Measurements from ENCODE around the gene RCOR2. TPM values are rescaled to one million over a fixed set of nuclear protein-coding genes. Genes with fewer than 3 reads are reported as not detected.
A peak's percentile ranks its signal among the peaks of the same experiment; 100 is the strongest.

The RCOR2 gene
- total and polyA plus RNA-seq, 2 of the 13 experiments (the other 11 are each of a cell fraction or from before 2014, with no cell fraction given) = 8.3 to 8.5 TPM

DNA sequence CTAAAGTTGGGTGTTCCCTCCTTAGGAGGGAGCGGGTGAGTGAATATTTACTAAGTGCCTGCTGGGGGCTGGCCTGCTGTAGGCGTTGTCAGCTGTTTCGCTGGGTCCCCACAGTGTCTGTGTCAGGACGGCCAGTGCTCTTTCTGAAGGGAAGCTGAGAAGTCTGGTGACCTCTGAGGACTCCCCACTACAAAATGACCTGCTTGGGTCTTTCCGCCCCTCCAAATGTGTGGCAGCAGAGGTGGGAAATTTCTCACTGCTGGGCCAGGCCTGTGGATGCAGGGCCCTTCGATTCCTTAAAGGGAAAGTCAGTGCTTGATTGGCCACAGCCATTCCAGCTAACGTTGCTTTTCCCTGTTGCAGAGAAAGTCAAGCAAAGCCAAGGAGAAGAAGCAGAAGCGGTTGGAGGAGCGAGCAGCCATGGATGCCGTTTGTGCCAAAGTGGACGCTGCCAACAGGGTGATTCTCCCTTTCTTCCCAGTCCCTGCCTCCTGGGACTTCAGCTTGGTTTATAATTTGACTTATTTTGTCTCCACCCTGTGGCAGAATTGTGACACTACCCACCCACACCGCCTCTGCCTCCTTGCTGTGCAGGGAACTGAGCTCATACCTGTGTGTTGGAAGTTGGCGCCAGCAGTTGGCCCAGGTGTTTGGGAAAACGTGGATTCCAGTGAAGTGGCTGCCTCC lies 28.7 kb upstream of the RCOR2 start (continued):
- TF ChIP-seq, protein P1, sequence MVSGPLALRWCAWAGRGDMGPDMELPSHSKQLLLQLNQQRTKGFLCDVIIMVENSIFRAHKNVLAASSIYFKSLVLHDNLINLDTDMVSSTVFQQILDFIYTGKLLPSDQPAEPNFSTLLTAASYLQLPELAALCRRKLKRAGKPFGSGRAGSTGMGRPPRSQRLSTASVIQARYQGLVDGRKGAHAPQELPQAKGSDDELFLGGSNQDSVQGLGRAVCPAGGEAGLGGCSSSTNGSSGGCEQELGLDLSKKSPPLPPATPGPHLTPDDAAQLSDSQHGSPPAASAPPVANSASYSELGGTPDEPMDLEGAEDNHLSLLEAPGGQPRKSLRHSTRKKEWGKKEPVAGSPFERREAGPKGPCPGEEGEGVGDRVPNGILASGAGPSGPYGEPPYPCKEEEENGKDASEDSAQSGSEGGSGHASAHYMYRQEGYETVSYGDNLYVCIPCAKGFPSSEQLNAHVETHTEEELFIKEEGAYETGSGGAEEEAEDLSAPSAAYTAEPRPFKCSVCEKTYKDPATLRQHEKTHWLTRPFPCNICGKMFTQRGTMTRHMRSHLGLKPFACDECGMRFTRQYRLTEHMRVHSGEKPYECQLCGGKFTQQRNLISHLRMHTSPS (CRISPR knock-in tag; IDR thresholded peaks at IDR 0.05; ENCODE audit: low read depth) = 0 out of 2 replicates have a peak, but pooled peaks have one; percentile 21
- TF ChIP-seq, protein P2, sequence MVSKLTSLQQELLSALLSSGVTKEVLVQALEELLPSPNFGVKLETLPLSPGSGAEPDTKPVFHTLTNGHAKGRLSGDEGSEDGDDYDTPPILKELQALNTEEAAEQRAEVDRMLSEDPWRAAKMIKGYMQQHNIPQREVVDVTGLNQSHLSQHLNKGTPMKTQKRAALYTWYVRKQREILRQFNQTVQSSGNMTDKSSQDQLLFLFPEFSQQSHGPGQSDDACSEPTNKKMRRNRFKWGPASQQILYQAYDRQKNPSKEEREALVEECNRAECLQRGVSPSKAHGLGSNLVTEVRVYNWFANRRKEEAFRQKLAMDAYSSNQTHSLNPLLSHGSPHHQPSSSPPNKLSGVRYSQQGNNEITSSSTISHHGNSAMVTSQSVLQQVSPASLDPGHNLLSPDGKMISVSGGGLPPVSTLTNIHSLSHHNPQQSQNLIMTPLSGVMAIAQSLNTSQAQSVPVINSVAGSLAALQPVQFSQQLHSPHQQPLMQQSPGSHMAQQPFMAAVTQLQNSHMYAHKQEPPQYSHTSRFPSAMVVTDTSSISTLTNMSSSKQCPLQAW (CRISPR knock-in tag; IDR thresholded peaks at IDR 0.05) = no peak
- TF ChIP-seq MYC (CRISPR knock-in tag; IDR thresholded peaks at IDR 0.05; ENCODE audit: borderline replicate concordance) (0 out of 2 replicates have a peak, but pooled peaks have one; percentile 10), MIXL1 (CRISPR knock-in tag; IDR thresholded peaks at IDR 0.05) (0 out of 2 replicates have a peak, but pooled peaks have one; percentile 20), SIX1 (CRISPR knock-in tag; IDR thresholded peaks at IDR 0.05; ENCODE audit: borderline replicate concordance) (no peak)

DNA sequence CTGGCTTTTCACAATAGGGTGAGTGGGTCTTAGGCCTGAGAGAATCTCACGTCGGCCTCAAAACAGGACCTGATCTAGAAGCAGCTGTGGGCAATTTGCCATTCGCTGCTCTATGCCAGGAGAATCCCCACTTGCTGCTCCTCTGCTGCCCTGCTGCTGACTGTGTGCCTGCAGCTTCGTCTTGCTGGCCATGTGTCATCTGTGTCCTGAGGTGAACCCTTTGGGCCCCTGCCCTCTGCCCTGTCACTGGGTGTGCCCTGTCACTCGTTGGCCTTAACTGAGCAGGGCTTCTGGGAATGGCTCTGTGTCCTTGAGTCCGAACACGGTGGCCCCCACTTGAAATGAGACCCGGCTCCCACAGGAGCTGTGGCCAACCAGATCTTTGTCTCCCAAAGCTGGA lies 28.0 kb upstream of the RCOR2 start:
- intact Hi-C loops (cut with micrococcal nuclease; ENCODE audit: unreplicated experiment) = loop anchor here (1.0 to 5.0 kb wide), 3 partner anchors 108 to 178 kb away; partner anchors contain the start of gene ZFTA
- Histone ChIP-seq H3K36me3 (replicated peaks in 1 of 2; ENCODE audit: control insufficient read depth in 1 of 2, insufficient read depth in 2 of 2, low read length in 2 of 2) (peaks cover 5 to 18% of the 10 kb centered on the region in 2 experiments), H4K20me1 (ENCODE audit: insufficient read depth, low read length) (peaks cover 11% of the 10 kb centered on the region; the same call in 1 of the 2 replicates), H3K9ac (ENCODE audit: insufficient read depth, low read depth, low read length) (no peak overlapping the region), H3K4me2 (ENCODE audit: low read depth, low read length) (peak overlapping the region; percentile 55), H3K27ac (ENCODE audit: extremely low read length, insufficient read depth, low read length) (peak overlapping the region; percentile 54), H3K4me3 (replicated peaks in 1 of 3; ENCODE audit: insufficient read depth in 1 of 3, low read depth in 2 of 3, low read length in 3 of 3) (peak overlapping the region in 1 of 3 experiments; percentile 1; a peak in 1 of 6 replicates), H3K27me3 (ENCODE audit: control insufficient read depth in 1 of 2, insufficient read depth in 2 of 2, low read length in 2 of 2) (no peaks in the 10 kb centered on the region), H3K9me3 (ENCODE audit: low read length) (no peaks in the 10 kb centered on the region), H3K79me2 (ENCODE audit: insufficient read depth, low read length) (peaks cover 34% of the 10 kb centered on the region), H3K4me1 (ENCODE audit: insufficient read depth, low read length) (peaks cover 34% of the 10 kb centered on the region), H2AFZ (ENCODE audit: low read length) (no peak overlapping the region)
- in situ Hi-C loops (cut with HindIII; ENCODE audit: extremely low pct_ligation_motif_present, low pct_unique_long_range_greater_than_20kb) = loop anchor here (10.0 kb wide), 1 partner anchor 110 kb away; the partner anchor contains the start of gene MARK2
- ATAC-seq (peak; percentile 84), FAIRE-seq (peak; percentile 49), DNase-seq (ENCODE audit: low spot score) (peak; percentile 43)
- BruUV-seq (replicated peaks) = no TSS peak
- 61% methylated on average over 3 of the region's 8 CpGs for WGBS (ENCODE audit: low lambda C conversion rate)
- POLR2A ChIA-PET = interaction anchor here (1.1 to 2.7 kb wide), 12 partner anchors 10 to 178 kb away, joined by 3 to 12 read pairs (median 6); partner anchors contain the start of genes MARK2, RCOR2 and ZFTA
- CTCF ChIA-PET (ENCODE audit: low intra/inter-chr PET ratio, low total read pairs) = interaction anchor here (2.0 kb wide), 1 partner anchor 107 kb away, joined by 15 read pairs; the partner anchor contains the start of gene MARK2
- 0 out of 2 replicates have a peak, but pooled peaks have one; percentile 25 for TF ChIP-seq FOXC1 (CRISPR knock-in tag; IDR thresholded peaks at IDR 0.05; ENCODE audit: borderline replicate concordance)
- no peak for TF ChIP-seq ZNF234 (CRISPR knock-in tag; conservative IDR thresholded peaks at IDR 0.05)
- TF ChIP-seq, protein P3, sequence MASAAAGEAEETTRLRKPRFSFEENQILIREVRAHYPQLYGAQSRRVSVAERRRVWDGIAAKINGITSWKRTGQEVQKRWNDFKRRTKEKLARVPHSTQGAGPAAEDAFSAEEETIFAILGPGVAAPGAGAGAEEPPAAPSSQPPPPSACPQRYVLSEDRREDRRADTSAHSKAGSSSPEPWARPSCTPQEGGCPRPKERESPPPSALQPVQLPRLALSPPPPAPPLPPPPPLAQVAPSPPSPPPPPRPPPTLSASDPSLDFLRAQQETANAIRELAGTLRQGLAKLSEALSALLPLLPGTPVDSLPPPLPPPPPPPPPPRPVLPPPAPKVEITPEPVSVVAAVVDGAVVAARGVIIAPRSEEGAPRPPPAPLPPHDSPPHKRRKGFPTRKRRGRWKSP (CRISPR knock-in tag; IDR thresholded peaks at IDR 0.05) = no peak
- no peak for TF ChIP-seq ZNF749 (CRISPR knock-in tag; IDR thresholded peaks at IDR 0.05; ENCODE audit: borderline replicate concordance)
- no peak for TF ChIP-seq FOXP1 (IDR thresholded peaks at IDR 0.05)
- TF ChIP-seq FOXP1 (CRISPR knock-in tag; IDR thresholded peaks at IDR 0.05) = no peak
- TF ChIP-seq POGZ (CRISPR knock-in tag; IDR thresholded peaks at IDR 0.05) = no peak
- TF ChIP-seq ZNF589 (CRISPR knock-in tag; conservative IDR thresholded peaks at IDR 0.05) = no peak

All from HepG2 (cell line).